Prostate gland (tissue), 2 donors: Measurements from ENCODE around the gene MRM2. TPM values are rescaled to one million over a fixed set of nuclear protein-coding genes. Genes with fewer than 3 reads are reported as not detected.

Source experiments
- DNase-seq: peaks from one replicate; pipeline ENCODE4 v3.0.0-alpha.2; 2019; ENCODE audit warnings: low spot score
- H3K27ac ChIP-seq, 2 donors: fragments of 200-600 bp; sonication (generic); 2 replicates each; pipeline ENCODE4 v1.5.1; 2017 to 2019
- H3K27me3 ChIP-seq: fragments of 200-600 bp; sonication (generic); replicated peaks from 2 replicates; pipeline ENCODE4 v1.5.1; 2019; ENCODE audit not compliant: insufficient read depth
- H3K36me3 ChIP-seq, 2 donors: fragments of 200-600 bp; sonication (generic); 1 replicate in 1 of 2; 2 replicates in 1 of 2; pipeline versions ENCODE4 v1.5.1 to v1.8.1; 2017 to 2019
- H3K4me1 ChIP-seq: fragments of 200-600 bp; sonication (generic); replicated peaks from 2 replicates; pipeline ENCODE4 v1.5.1; 2019
- H3K4me3 ChIP-seq, 2 donors: fragments of 200-600 bp; sonication (generic); 2 replicates each; pipeline ENCODE4 v1.5.1; 2017 to 2019
- H3K9me3 ChIP-seq: fragments of 200-600 bp; sonication (generic); 2 replicates; pipeline ENCODE4 v1.5.1; 2017
- POLR2A ChIP-seq: fragments of 450-650 bp; IDR thresholded peaks from one replicate; pipeline ENCODE4 v1.6.1; 2016; ENCODE audit warnings: antibody characterized with exemption, mild to moderate bottlenecking
- POLR2AphosphoS5 ChIP-seq: sonication (generic); formaldehyde crosslinking; IDR thresholded peaks from one replicate; pipeline ENCODE4 v1.6.1; 2017; ENCODE audit warnings: antibody characterized with exemption
- WGBS: methylation state at CpG from one replicate; pipeline ENCODE4 v1.1.5; 2018; 5-methylcytosine and 5-hydroxymethylcytosine counted together
- intact Hi-C: fragments of 100-400 bp; cut with DNase I; formaldehyde crosslinking; loops from one replicate; pipeline ENCODE4 v1.14.2; 2022
- total RNA-seq, 2 donors: library from RNA; depleted of rRNA; stranded (reverse); fragments of >200 nt; gene quantifications; one replicate each; pipeline ENCODE4 v1.1.0, GENCODE V29; 2016
- TF ChIP-seq, protein P1 (sequence below), 4 experiments: fragments of 200-600 bp in 2 of 4; fragments of 450-650 bp in 2 of 4; sonication (generic) in 2 of 4; IDR thresholded peaks; 1 replicate in 3 of 4; 2 replicates in 1 of 4; pipeline ENCODE4 v1.5.1; 2016 to 2019; ENCODE audit warnings: antibody characterized with exemption in 4 of 4, mild to moderate bottlenecking in 2 of 4, moderate library complexity in 2 of 4

The MRM2 gene
- total RNA-seq, 2 donors from 2014 or later: 21.8 to 23.0 TPM

DNA sequence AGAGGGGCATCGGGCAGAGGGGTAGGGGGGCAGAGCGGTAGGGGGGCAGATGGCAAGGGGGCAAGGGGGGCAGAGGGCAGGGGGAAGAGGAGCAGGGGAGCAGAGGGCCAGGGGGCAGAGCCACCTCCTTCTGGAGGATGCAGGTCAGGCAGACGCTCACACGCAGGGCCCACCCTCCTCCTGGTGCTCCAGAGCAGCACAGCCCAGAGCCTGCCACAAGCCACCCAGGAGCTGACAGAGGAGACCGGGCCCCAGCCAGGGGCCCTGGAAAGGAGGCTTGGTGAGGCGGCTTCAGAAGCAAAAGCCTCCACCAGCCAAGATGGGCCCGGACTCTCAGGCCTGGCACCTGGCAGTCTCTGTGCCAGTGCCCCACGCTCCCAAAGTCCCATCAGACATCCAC is 22.4 kb downstream of the MRM2 start:
- Histone ChIP-seq H3K27ac (no peak overlapping the region), H3K4me1 (no peaks in the 10 kb centered on the region), H3K36me3 (peaks cover 0 to 20% of the 10 kb centered on the region in 2 donors), H3K27me3 (no peaks in the 10 kb centered on the region), H3K4me3 (no peak overlapping the region), H3K9me3 (no peaks in the 10 kb centered on the region)
- intact Hi-C loops: no loop called here
- TF ChIP-seq, protein P1, sequence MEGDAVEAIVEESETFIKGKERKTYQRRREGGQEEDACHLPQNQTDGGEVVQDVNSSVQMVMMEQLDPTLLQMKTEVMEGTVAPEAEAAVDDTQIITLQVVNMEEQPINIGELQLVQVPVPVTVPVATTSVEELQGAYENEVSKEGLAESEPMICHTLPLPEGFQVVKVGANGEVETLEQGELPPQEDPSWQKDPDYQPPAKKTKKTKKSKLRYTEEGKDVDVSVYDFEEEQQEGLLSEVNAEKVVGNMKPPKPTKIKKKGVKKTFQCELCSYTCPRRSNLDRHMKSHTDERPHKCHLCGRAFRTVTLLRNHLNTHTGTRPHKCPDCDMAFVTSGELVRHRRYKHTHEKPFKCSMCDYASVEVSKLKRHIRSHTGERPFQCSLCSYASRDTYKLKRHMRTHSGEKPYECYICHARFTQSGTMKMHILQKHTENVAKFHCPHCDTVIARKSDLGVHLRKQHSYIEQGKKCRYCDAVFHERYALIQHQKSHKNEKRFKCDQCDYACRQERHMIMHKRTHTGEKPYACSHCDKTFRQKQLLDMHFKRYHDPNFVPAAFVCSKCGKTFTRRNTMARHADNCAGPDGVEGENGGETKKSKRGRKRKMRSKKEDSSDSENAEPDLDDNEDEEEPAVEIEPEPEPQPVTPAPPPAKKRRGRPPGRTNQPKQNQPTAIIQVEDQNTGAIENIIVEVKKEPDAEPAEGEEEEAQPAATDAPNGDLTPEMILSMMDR (IDR thresholded peaks at IDR 0.05): no peak
- TF ChIP-seq POLR2AphosphoS5 (no peak), POLR2A (no peak)
- WGBS: 93% methylated on average over 8 of the region's 8 CpGs
- no peak for DNase-seq

DNA sequence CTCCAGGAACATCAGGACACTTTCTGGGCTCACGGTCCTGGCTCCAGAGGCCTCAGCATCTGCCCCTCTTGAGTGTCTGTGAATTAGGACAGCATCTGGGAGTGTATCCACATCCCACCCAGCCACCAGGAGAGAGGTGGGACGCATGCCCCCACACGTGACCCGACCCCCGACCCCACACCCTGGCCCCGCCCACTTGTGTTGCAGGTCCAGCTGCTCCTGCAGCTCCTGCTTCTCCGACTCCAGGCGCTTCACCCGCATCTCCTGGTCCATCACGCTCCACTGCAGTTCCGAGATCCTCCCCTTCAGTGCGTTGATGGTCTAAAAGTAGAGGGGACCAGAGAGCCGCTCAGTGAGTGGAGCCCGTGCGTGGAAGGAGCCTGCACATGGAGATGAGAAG is 22.9 kb downstream of the MRM2 start:
- no peak for DNase-seq
- no peak overlapping the region for H3K27ac ChIP-seq
- TF ChIP-seq, protein P1 (IDR thresholded peaks at IDR 0.05): no peak
- TF ChIP-seq POLR2A: no peak
- no peak for TF ChIP-seq POLR2AphosphoS5
- WGBS: 83% methylated on average over 15 of the region's 15 CpGs
- no peaks in the 10 kb centered on the region for H3K4me1 ChIP-seq
- H3K4me3 ChIP-seq: no peak overlapping the region
- H3K36me3 ChIP-seq: peaks cover 0 to 20% of the 10 kb centered on the region in 2 donors
- no peaks in the 10 kb centered on the region for H3K9me3 ChIP-seq
- no peaks in the 10 kb centered on the region for H3K27me3 ChIP-seq
- intact Hi-C loops: no loop called here

DNA sequence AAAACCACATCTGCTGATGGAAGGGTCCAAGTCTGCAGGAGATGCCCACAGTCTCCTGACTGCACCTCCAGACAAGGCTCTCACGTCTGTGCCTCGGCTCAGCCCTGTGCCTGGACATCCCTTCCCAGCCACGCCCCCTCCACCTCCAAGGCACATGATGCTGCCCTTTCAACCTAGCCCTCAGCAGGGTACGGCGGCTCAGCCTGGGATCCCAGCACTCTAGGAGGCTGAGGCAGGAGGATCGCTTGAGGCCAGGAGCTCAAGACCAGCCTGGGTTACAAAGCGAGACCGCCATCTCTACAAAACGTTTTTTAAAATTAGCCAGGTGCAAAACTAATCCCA is 23.6 kb downstream of the MRM2 start:
- Histone ChIP-seq H3K27ac (no peak overlapping the region), H3K4me1 (no peaks in the 10 kb centered on the region), H3K9me3 (no peaks in the 10 kb centered on the region), H3K4me3 (no peak overlapping the region), H3K36me3 (peaks cover 0 to 20% of the 10 kb centered on the region in 2 donors), H3K27me3 (no peaks in the 10 kb centered on the region)
- no peak for DNase-seq
- 92% methylated on average over 9 of the region's 9 CpGs for WGBS
- intact Hi-C loops: no loop called here
- TF ChIP-seq POLR2A (no peak), POLR2AphosphoS5 (no peak)
- TF ChIP-seq, protein P1 (IDR thresholded peaks at IDR 0.05): no peak

DNA sequence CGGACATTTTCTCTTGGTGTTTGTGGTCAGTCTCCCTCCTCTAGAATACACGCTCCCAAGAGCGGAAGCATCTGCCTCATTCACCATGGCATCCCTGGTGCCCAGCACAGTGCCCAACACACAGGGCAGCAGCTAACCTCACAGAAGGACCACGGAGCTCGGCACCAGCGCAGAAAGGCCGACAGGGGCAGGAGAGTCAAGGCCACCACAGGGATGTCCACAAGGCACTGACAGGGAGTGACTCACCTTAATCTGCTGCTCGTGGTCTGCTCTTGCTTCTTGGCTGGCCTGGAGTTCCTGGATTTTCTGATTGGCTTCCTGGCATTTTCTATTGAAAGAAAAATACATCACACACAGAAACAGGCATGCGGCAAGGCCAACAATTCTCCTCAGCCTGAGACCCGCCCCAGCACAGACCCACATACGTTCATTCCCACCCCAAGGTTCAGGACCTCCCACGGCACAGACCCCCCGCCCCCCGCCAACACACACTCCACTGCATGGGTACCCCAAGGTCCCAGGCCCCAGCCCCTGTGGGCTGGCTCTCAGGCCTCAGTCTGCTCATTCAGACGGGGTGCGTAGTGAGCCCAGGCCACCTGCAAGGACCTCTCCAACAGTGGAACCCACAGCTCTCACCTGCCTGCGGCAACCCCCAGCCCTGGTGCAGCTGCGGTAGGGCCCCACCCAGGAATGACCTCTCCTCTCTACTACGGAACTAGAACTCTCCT is 24.1 kb downstream of the MRM2 start:
- H3K9me3 ChIP-seq: no peaks in the 10 kb centered on the region
- H3K27me3 ChIP-seq: no peaks in the 10 kb centered on the region
- H3K4me3 ChIP-seq: no peak overlapping the region
- no peak overlapping the region for H3K27ac ChIP-seq
- WGBS: 87% methylated on average over 19 of the region's 19 CpGs
- DNase-seq: no peak
- TF ChIP-seq POLR2A: no peak
- H3K36me3 ChIP-seq: peaks cover 0 to 20% of the 10 kb centered on the region in 2 donors
- H3K4me1 ChIP-seq: no peaks in the 10 kb centered on the region
- intact Hi-C loops: no loop called here

DNA sequence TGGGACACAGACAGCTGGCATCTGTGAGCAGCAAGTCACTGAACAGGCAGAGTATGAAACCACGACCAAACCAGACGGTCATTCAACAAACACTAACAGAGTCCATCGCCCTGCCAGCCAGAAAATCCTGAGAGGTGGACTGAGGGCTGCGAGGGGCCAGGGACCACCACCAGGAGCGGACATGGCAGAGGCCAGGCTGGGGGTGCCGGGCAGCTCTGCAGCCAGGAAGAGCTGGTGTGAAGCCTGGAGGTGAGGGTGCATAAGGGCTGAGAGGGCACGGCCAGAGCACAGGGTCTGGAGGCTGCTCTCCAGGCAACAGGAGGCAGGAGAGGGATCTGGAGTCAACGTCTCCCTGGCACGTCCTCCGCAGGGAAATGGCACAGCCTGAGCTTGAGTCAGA is 24.8 kb downstream of the MRM2 start:
- H3K27me3 ChIP-seq: no peaks in the 10 kb centered on the region
- H3K9me3 ChIP-seq: no peaks in the 10 kb centered on the region
- no peak overlapping the region for H3K27ac ChIP-seq
- H3K4me1 ChIP-seq: no peaks in the 10 kb centered on the region
- H3K36me3 ChIP-seq: peaks cover 0 to 20% of the 10 kb centered on the region in 2 donors
- WGBS: 86% methylated on average over 10 of the region's 10 CpGs
- H3K4me3 ChIP-seq: no peak overlapping the region
- no peak for DNase-seq
- TF ChIP-seq POLR2AphosphoS5: no peak
- no peak for TF ChIP-seq POLR2A
- TF ChIP-seq, protein P1 (IDR thresholded peaks at IDR 0.05): no peak
- intact Hi-C loops: no loop called here
